SK-N-SH (cell line): ENCODE data around the gene CCDC13. TPM values are rescaled to one million over a fixed set of nuclear protein-coding genes. Genes with fewer than 3 reads are reported as not detected.
A peak's percentile ranks its signal among the peaks of the same experiment; 100 is the strongest.

Source experiments
- CTCF ChIA-PET: fragments of 300-600, 350-600 bp; formaldehyde crosslinking; extraction: SDS; loops from one replicate; lab custom pipeline; 2021; lab: Yijun Ruan, JAX
- POLR2A ChIA-PET: fragments of 350-600 bp; sonication (Branson Sonifier 250); formaldehyde crosslinking; extraction: SDS; loops from one replicate; lab custom pipeline; 2020; ENCODE audit warnings: antibody characterized with exemption, inconsistent platforms; lab: Yijun Ruan, JAX
- DNase-seq: peaks from one replicate; pipeline ENCODE4 v3.0.0; 2012
- H2AFZ ChIP-seq: fragments of 200-600 bp; sonication (generic); 2 replicates; pipeline ENCODE4 v1.8.1; 2016; ENCODE audit warnings: antibody characterized with exemption, mild to moderate bottlenecking, low read depth
- H3F3A ChIP-seq: fragments of 200-600 bp; sonication (generic); replicated peaks from 2 replicates; pipeline ENCODE3; 2016; ENCODE audit warnings: antibody characterized with exemption, mild to moderate bottlenecking; ENCODE audit not compliant: insufficient read depth
- H3K27ac ChIP-seq, 2 experiments: fragments of 200-500 bp in 1 of 2; fragments of 200-600 bp in 1 of 2; sonication (Bioruptor generic) in 1 of 2; sonication (generic), shearing (Covaris generic) in 1 of 2; 2 replicates each; pipeline versions ENCODE4 v1.5.1 to v1.6.1; 2014 to 2016; ENCODE audit warnings: low read depth in 2 of 2, inconsistent platforms in 1 of 2, low read length in 1 of 2, mild to moderate bottlenecking in 1 of 2, mixed read lengths in 1 of 2
- H3K27me3 ChIP-seq: fragments of 200-600 bp; sonication (generic), shearing (Covaris generic); 2 replicates; pipeline ENCODE4 v1.6.1; 2016; ENCODE audit warnings: mixed run types; ENCODE audit not compliant: insufficient read depth
- H3K36me3 ChIP-seq, 2 experiments: fragments of 200-500 bp in 1 of 2; fragments of 200-600 bp in 1 of 2; sonication (Bioruptor generic) in 1 of 2; sonication (generic) in 1 of 2; replicated peaks in 1 of 2; 2 replicates each; pipeline versions ENCODE3 to v1.5.1; 2014 to 2016; ENCODE audit warnings: low read length in 1 of 2, mild to moderate bottlenecking in 1 of 2; ENCODE audit not compliant: insufficient read depth in 2 of 2, control insufficient read depth in 1 of 2
- H3K4me1 ChIP-seq, 2 experiments: fragments of 200-500 bp in 1 of 2; fragments of 200-600 bp in 1 of 2; sonication (Bioruptor generic) in 1 of 2; sonication (generic), shearing (Covaris generic) in 1 of 2; 2 replicates each; pipeline versions ENCODE4 v1.5.1 to v1.6.1; 2014 to 2016; ENCODE audit warnings: low read depth in 1 of 2, low read length in 1 of 2, mixed run types in 1 of 2; ENCODE audit not compliant: insufficient read depth in 2 of 2, control insufficient read depth in 1 of 2
- H3K4me2 ChIP-seq: fragments of 200-600 bp; sonication (generic), shearing (Covaris generic); 2 replicates; pipeline ENCODE4 v1.6.1; 2017; ENCODE audit warnings: mixed run types
- H3K4me3 ChIP-seq, 2 experiments: fragments of 200-500 bp in 1 of 2; fragments of 200-600 bp in 1 of 2; sonication (Bioruptor generic) in 1 of 2; sonication (generic), shearing (Covaris generic) in 1 of 2; 2 replicates each; pipeline versions ENCODE4 v1.5.1 to v1.8.1; 2014 to 2016; ENCODE audit warnings: low read depth in 2 of 2, inconsistent platforms in 1 of 2, low read length in 1 of 2, mild to moderate bottlenecking in 1 of 2, mixed read lengths in 1 of 2, moderate library complexity in 1 of 2
- H3K79me2 ChIP-seq: fragments of 200-600 bp; sonication (generic); 2 replicates; pipeline ENCODE4 v1.8.1; 2017; ENCODE audit warnings: mild to moderate bottlenecking; ENCODE audit not compliant: insufficient read depth
- H3K9ac ChIP-seq: fragments of 200-600 bp; sonication (generic); 2 replicates; pipeline ENCODE4 v1.6.1; 2017; ENCODE audit warnings: mixed run types
- H3K9me2 ChIP-seq: fragments of 200-600 bp; sonication (generic); 2 replicates; pipeline ENCODE4 v1.6.1; 2017; ENCODE audit warnings: mixed run types
- H3K9me3 ChIP-seq: fragments of 200-600 bp; sonication (generic); 2 replicates; pipeline ENCODE4 v1.6.1; 2017; ENCODE audit warnings: mixed run types, mild to moderate bottlenecking, moderate library complexity
- H4K20me1 ChIP-seq: fragments of 200-600 bp; sonication (generic); 2 replicates; pipeline ENCODE4 v1.6.1; 2017; ENCODE audit warnings: mild to moderate bottlenecking, mixed run types; ENCODE audit not compliant: insufficient read depth
- EP300 ChIP-seq, 2 experiments: IDR thresholded peaks; 2 replicates each; pipeline versions ENCODE4 v1.4.0 to v1.6.1; 2012; ENCODE audit warnings: borderline replicate concordance in 1 of 2, low read depth in 1 of 2, low read length in 1 of 2
- FOSL2 ChIP-seq: IDR thresholded peaks from 2 replicates; pipeline ENCODE4 v1.4.0; 2012; ENCODE audit warnings: low read depth, mild to moderate bottlenecking, moderate library complexity, borderline replicate concordance
- FOXJ3 ChIP-seq: sonication (generic); formaldehyde crosslinking; IDR thresholded peaks from 2 replicates; pipeline ENCODE4 v1.5.1; 2020; ENCODE audit warnings: mild to moderate bottlenecking, missing genetic modification reagents
- FOXM1 ChIP-seq: IDR thresholded peaks from 2 replicates; pipeline ENCODE4 v1.4.0; 2012; ENCODE audit warnings: low read depth, mild to moderate bottlenecking
- GATA2 ChIP-seq: sonication (generic); formaldehyde crosslinking; IDR thresholded peaks from 2 replicates; pipeline ENCODE4 v1.5.0; 2020; ENCODE audit warnings: mild to moderate bottlenecking, missing genetic modification reagents
- JUND ChIP-seq: IDR thresholded peaks from 2 replicates; pipeline ENCODE4 v1.4.0; 2012
- MXI1 ChIP-seq: IDR thresholded peaks from 2 replicates; pipeline ENCODE4 v1.6.1; 2012; ENCODE audit warnings: mild to moderate bottlenecking, low read depth, low read length, improper control_type of control experiment
- RAD21 ChIP-seq: IDR thresholded peaks from 2 replicates; pipeline ENCODE4 v1.6.1; 2012; ENCODE audit warnings: mild to moderate bottlenecking, low read length
- RFX5 ChIP-seq: IDR thresholded peaks from 2 replicates; pipeline ENCODE4 v1.6.1; 2012; ENCODE audit warnings: mild to moderate bottlenecking, improper control_type of control experiment, low read length
- SMC3 ChIP-seq: IDR thresholded peaks from 2 replicates; pipeline ENCODE4 v1.6.1; 2012; ENCODE audit warnings: low read depth, low read length, improper control_type of control experiment
- TAF1 ChIP-seq: IDR thresholded peaks from 2 replicates; pipeline ENCODE4 v1.6.1; 2012; ENCODE audit warnings: low read depth, mild to moderate bottlenecking, low read length, moderate library complexity, borderline replicate concordance
- TCF12 ChIP-seq: IDR thresholded peaks from 2 replicates; pipeline ENCODE4 v1.4.0; 2012
- WGBS: methylation state at CpG from one replicate; pipeline ENCODE4 v1.1.6; 2017; ENCODE audit warnings: low lambda C conversion rate; 5-methylcytosine and 5-hydroxymethylcytosine counted together
- polyA plus RNA-seq, 3 experiments: library from polyadenylated mRNA; depleted of rRNA; stranded (reverse); fragments of >200 nt; gene quantifications; 2 replicates each; pipeline ENCODE4 v1.2.3, GENCODE V29; 2012

CCDC13 gene
- polyA plus RNA-seq, 1 of the 3 experiments (the other 2 are of a cell fraction), result 0.66 TPM

DNA sequence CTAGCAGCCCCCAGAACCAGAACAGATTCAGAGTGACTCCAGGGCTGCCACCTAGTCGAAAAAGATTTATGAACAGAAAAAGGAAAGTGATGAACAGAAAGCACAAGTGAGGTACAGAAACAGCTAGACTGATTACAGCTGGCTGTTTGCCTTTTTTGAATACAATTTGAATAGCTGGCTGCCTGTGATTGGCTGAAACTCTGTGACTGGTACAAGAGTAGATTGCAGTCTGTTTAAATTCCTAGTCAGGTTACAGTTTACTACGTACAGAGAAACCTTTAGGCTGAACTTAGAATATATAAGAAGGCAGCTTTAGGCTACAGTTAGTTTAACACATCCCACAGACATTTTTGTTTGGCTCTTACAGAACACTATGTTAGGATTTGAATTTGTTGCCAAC lies 10.0 kb downstream of the CCDC13 start:
- no peak overlapping the region for H3K27ac ChIP-seq
- no peak overlapping the region for H3K9ac ChIP-seq
- POLR2A ChIA-PET, result no interaction called here
- no peaks in the 10 kb centered on the region for H3K36me3 ChIP-seq
- no peaks in the 10 kb centered on the region for H3F3A ChIP-seq
- WGBS, result 74% methylated on average over 2 of the region's 2 CpGs
- no peak for TF ChIP-seq GATA2 (CRISPR knock-in tag)
- no peak for TF ChIP-seq FOSL2
- TF ChIP-seq FOXM1, result 0 out of 2 replicates have a peak, but pooled peaks have one; percentile 49
- TF ChIP-seq EP300 (IDR thresholded peaks at IDR 0.05; ENCODE audit: borderline replicate concordance in 1 of 2, low read depth in 1 of 2, low read length in 1 of 2), result no peak
- no peak for TF ChIP-seq TAF1
- no peak for TF ChIP-seq MXI1
- no peak for TF ChIP-seq JUND
- no peaks in the 10 kb centered on the region for H3K9me2 ChIP-seq
- H2AFZ ChIP-seq, result no peak overlapping the region
- peaks cover 0 to 18% of the 10 kb centered on the region in 2 experiments; a peak in 1 of 4 replicates for H3K4me1 ChIP-seq
- no peaks in the 10 kb centered on the region for H3K9me3 ChIP-seq
- H3K4me3 ChIP-seq, result no peak overlapping the region
- H3K4me2 ChIP-seq, result no peak overlapping the region
- no peak for DNase-seq
- H4K20me1 ChIP-seq, result no peaks in the 10 kb centered on the region
- no peaks in the 10 kb centered on the region for H3K79me2 ChIP-seq
- CTCF ChIA-PET, result interaction anchor here (0.9 to 2.9 kb wide), 4 partner anchors 11 to 18 kb away, joined by 3 to 16 read pairs (median 4); no protein-coding TSS in a partner anchor
- no peaks in the 10 kb centered on the region for H3K27me3 ChIP-seq

- Histone ChIP-seq H3K9me2 (no peaks in the 10 kb centered on the region), H3F3A (no peaks in the 10 kb centered on the region), H3K4me2 (no peak overlapping the region), H3K9ac (no peak overlapping the region), H3K27me3 (no peaks in the 10 kb centered on the region), H2AFZ (no peak overlapping the region), H3K4me1 (peaks cover 0 to 18% of the 10 kb centered on the region in 2 experiments; a peak in 1 of 4 replicates), H3K36me3 (no peaks in the 10 kb centered on the region), H4K20me1 (no peaks in the 10 kb centered on the region), H3K9me3 (no peaks in the 10 kb centered on the region), H3K4me3 (no peak overlapping the region), H3K27ac (no peak overlapping the region), H3K79me2 (no peaks in the 10 kb centered on the region)
- ChIA-PET POLR2A (no interaction called here), CTCF (interaction anchor here (0.8 to 2.9 kb wide), 4 partner anchors 12 to 212 kb away, joined by 3 to 16 read pairs (median 4); no protein-coding TSS in a partner anchor)
- 72% methylated on average over 6 of the region's 6 CpGs for WGBS
- TF ChIP-seq TAF1, result no peak
- TF ChIP-seq FOXJ3 (CRISPR knock-in tag), result no peak
- no peak for TF ChIP-seq RAD21
- DNase-seq, result no peak
Observed at GRCh38 chr3:42762046-42762724, 10.9 kb downstream of the CCDC13 start.

GRCh38 chr3:42758126-42758525 lies 14.9 kb downstream of the CCDC13 start:
- no peak overlapping the region for H3K9ac ChIP-seq
- H4K20me1 ChIP-seq, result no peaks in the 10 kb centered on the region
- POLR2A ChIA-PET, result no interaction called here
- no peak overlapping the region for H3K4me3 ChIP-seq
- no peaks in the 10 kb centered on the region for H3K36me3 ChIP-seq
- H3K27me3 ChIP-seq, result no peaks in the 10 kb centered on the region
- H3K9me3 ChIP-seq, result no peaks in the 10 kb centered on the region
- no peaks in the 10 kb centered on the region for H3K9me2 ChIP-seq
- H2AFZ ChIP-seq, result no peak overlapping the region
- H3F3A ChIP-seq, result no peaks in the 10 kb centered on the region
- no peak overlapping the region for H3K27ac ChIP-seq
- TF ChIP-seq SMC3, result no peak
- no peak for TF ChIP-seq TCF12
- TF ChIP-seq RFX5, result no peak
- TF ChIP-seq EP300 (IDR thresholded peaks at IDR 0.05; ENCODE audit: borderline replicate concordance in 1 of 2, low read depth in 1 of 2, low read length in 1 of 2), result no peak
- TF ChIP-seq, all 33 proteins: peak for 0
- CTCF ChIA-PET, result interaction anchor here (0.9 to 10.3 kb wide), 3 partner anchors 15 to 121 kb away, joined by 3 to 92 read pairs (median 6); no protein-coding TSS in a partner anchor
- no peak for DNase-seq
- WGBS, result 68% methylated on average over 10 of the region's 11 CpGs
- Histone ChIP-seq H3K4me1 (peaks cover 0 to 11% of the 10 kb centered on the region in 2 experiments; a peak in 1 of 4 replicates), H3K4me2 (no peak overlapping the region), H3K79me2 (no peaks in the 10 kb centered on the region)
